DMS79 treated with DMSO at 0.1 percent for 48 hours (cell line): Measurements from ENCODE around the gene ZBTB17.

ENCODE experiments used
- DNase-seq: peaks from one replicate; lab custom pipeline; 2025; lab: John Stamatoyannopoulos, UW

The ZBTB17 gene

GRCh38 chr1:15947382-15948090, 28.4 kb downstream of the ZBTB17 start:
- no peak for DNase-seq

GRCh38 chr1:15946571-15947381, 29.1 kb downstream of the ZBTB17 start:
- DNase-seq, result no peak

- no peak for DNase-seq
Observed at GRCh38 chr1:15945832-15946448, 30.0 kb downstream of the ZBTB17 start.

- DNase-seq, result no peak
Observed at GRCh38 chr1:15945011-15945831, 30.7 kb downstream of the ZBTB17 start.

- DNase-seq, result no peak
Observed at GRCh38 chr1:15944308-15945010, 31.4 kb downstream of the ZBTB17 start.

GRCh38 chr1:15943992-15944307, 32.0 kb downstream of the ZBTB17 start:
- no peak for DNase-seq

GRCh38 chr1:15943328-15943991, 32.4 kb downstream of the ZBTB17 start:
- no peak for DNase-seq

- no peak for DNase-seq
Observed at GRCh38 chr1:15942661-15943327, 33.1 kb downstream of the ZBTB17 start.

- DNase-seq, result no peak
Observed at GRCh38 chr1:15941899-15942660, 33.8 kb downstream of the ZBTB17 start.

GRCh38 chr1:15941044-15941840, 34.7 kb downstream of the ZBTB17 start:
- DNase-seq, result no peak

- no peak for DNase-seq
Observed at GRCh38 chr1:15940110-15941043, 35.5 kb downstream of the ZBTB17 start.

GRCh38 chr1:15939181-15940109, 36.5 kb downstream of the ZBTB17 start:
- no peak for DNase-seq

GRCh38 chr1:15938628-15939161, 37.2 kb downstream of the ZBTB17 start:
- no peak for DNase-seq

- DNase-seq, result no peak
Observed at GRCh38 chr1:15937706-15938168, 38.2 kb downstream of the ZBTB17 start.

- DNase-seq, result no peak
Observed at GRCh38 chr1:15937146-15937545, 38.8 kb downstream of the ZBTB17 start.

GRCh38 chr1:15936025-15936424, 39.9 kb downstream of the ZBTB17 start:
- DNase-seq, result no peak
